EH (cell line): ENCODE results near the gene BEX4.
A peak's percentile ranks its signal among the peaks of the same experiment; 100 is the strongest.

Experiments used
- DNase-seq: peaks from one replicate; pipeline ENCODE4 v3.0.0-alpha.2; 2015; ENCODE audit warnings: low read depth

BEX4 gene

DNA sequence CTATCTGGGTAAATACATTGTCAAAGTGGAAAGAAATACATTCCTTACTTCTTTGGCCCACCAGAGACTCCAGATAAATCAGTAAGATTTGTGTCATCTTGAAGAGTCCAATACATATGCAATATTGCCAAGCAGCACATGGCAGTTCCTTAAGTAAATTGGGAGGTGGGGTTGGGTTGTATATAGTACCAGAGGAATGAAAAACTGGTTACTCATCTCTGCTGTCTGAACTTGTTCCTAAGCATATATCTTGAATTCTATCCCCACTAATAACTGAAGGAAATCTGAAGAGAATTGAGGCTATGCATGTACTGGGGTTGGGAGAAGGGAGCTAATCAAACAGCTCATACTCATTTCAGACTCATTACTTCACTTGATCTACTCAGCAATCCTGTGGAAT lies 25.2 kb downstream of the BEX4 start:
- DNase-seq: no peak

GRCh38 chrX:103248553-103248952 lies 33.6 kb downstream of the BEX4 start:
- DNase-seq: peak; percentile 21

DNA sequence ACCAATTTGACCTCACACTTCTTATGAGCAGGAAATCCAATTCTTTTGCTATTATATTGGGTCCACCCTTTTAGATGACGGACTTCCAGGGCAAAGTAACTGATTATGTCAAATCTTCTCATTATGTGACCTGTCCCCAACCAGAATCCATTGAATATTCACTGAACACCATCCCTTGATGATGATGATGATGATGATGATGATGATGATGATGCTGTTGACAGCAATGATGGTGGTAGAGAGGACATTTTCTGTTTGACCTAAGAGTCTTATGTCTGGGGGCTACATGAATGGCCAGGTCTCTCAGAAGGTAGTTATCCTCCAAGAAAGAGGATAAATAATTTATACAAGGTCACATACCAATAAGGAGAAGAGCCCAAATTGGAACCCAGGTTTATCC lies 34.9 kb downstream of the BEX4 start:
- DNase-seq: no peak

DNA sequence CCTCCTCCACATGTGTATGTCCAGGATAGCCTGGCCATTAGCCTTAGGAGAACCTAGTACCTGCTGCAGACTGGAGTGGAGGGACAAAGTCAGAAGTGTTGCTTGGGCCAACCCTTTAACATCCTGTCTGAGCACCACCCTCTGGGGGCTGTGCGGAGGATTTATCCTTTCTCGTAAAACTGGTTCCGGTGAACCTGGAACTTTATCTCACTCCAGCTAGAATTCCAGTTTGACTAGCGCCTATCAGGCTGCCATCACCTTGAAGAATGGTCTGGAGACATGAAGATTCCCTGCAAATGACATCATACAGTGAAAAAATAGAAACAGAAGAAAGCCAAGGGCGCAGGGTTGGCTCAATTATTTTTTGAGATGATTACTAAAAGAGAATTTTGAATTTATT lies 36.1 kb downstream of the BEX4 start:
- no peak for DNase-seq

- DNase-seq: peak; percentile 1
Measured at GRCh38 chrX:103253608-103254007, 38.7 kb downstream of the BEX4 start.

GRCh38 chrX:103254171-103254824 lies 39.4 kb downstream of the BEX4 start:
- DNase-seq: peak; percentile 33

DNA sequence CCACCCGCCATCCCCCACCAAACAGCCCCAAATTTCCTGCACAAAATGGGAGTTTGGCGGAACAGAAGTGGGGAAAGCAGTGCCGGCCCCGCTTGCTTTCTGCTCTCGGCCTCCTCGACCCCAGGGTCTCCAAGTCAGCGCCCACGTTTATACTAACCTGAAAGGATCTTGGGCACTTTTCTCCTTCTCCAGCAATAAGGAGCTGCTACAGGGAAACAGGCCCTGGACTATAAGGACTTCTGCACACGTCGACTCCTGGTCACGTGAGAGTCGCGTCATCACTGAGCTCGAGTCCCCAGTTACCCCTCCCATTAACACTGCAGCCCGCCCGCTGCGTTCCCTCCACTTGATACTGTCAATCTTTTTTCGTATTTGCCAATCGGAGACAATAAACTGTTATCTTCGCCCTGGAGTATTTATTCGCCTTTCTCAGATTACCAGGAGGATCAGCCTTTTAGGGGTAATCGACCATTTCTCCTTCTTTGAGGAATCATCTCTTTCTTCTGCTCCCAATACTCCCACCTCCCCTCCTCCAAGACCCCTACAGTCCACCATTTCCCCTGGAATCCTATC lies 40.1 kb downstream of the BEX4 start, which contains the start of gene TCEAL8:
Gene TCEAL8 (minus strand): TSS at position 235 of the 573 bp plus-strand sequence. CDS start 1,176 bp downstream, outside the sequence.
- DNase-seq: peak; percentile 81

DNA sequence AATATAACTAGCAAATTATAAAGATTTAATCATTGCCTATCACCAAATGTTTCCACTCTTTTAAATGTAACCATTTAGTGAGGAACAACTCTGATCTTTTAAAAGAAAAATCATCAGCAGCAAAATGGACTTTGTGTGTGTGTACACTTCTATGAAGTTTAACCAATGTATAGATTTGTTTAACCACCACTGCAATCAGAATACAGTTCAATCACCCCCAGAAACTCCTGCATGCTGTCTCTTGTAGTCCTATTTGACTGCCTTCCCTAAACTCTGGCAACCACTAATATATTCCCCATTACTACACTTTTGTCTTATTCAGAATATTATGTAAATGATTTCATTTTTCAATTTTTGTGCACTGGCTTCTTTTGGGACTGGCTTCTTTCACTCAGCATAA lies 41.7 kb downstream of the BEX4 start:
- no peak for DNase-seq

- DNase-seq: no peak
Measured at GRCh38 chrX:103258275-103258674, 43.4 kb downstream of the BEX4 start.
